Left colon (tissue), 2 donors: ENCODE results near the gene PPP1R9B. TPM values are rescaled to one million over a fixed set of nuclear protein-coding genes. Genes with fewer than 3 reads are reported as not detected.
A peak's percentile ranks its signal among the peaks of the same experiment; 100 is the strongest.

ENCODE experiments used
- ATAC-seq: fragments of 200-7000 bp; cut with Tn5 transposase; one replicate; pipeline ENCODE4 v1.9.1; 2020; ENCODE audit warnings: mild to moderate bottlenecking, moderate library complexity
- DNase-seq, 2 donors: peaks; one replicate each; pipeline ENCODE4 v3.0.0-alpha.2; 2020
- intact Hi-C, 2 donors: fragments of 100-400 bp; cut with DNase I in 1 of 2; cut with micrococcal nuclease in 1 of 2; formaldehyde crosslinking; loops; one replicate each; pipeline versions ENCODE4 v1.11.2 to v1.14.0; 2022; cut with DNase I, micrococcal nuclease
- total RNA-seq, 2 donors: library from RNA; stranded (reverse); fragmentation: NEBNext Ultra II Directional; extraction: Animal tissue kit (Norgen Biotek cat#: 25700); gene quantifications; one replicate each; pipeline ENCODE4 v1.2.1, GENCODE V29; 2021
- donor health status: DM: no; HTN: no; CAD: no.
- donor health status: DM: yes; HTN: yes; CAD: no.

PPP1R9B gene
- total RNA-seq, 2 donors from 2014 or later, result 30.6 to 34.3 TPM

- no peak for DNase-seq
- ATAC-seq, result no peak
Observed at GRCh38 chr17:50165867-50166517, 15.5 kb upstream of the PPP1R9B start, which contains the start of gene SGCA. Gene SGCA (plus strand): TSS chr17:50166005. CDS start chr17:50166041, 36 bp downstream.

DNA sequence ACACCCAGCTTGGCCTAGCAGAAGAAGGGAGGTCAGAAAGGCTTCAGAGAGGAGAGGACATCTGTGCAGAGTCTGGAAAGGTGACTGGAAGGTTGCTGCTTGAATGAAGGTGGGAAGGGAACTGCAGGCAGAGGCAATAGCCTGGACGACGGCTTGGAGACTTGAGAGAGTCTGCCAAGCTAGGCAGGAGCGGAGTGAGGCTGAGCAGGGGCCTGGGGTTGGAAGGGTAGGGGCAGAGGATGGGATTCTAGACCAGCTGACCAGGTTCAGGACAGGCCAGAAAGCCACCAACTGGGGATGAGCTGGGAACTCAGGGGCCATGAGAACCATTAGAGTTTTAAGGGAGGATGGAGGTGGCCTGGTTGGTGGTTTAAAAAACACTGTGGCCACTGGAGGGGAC is 15.0 kb upstream of the PPP1R9B start:
- ATAC-seq (no peak), DNase-seq (no peak)
- intact Hi-C loops, result no loop called here

More at GRCh38 chr17:50165867-50166517, 15.5 kb upstream of the PPP1R9B start, which contains the start of gene SGCA:
- intact Hi-C loops, result no loop called here

GRCh38 chr17:50165066-50165465 is 14.6 kb upstream of the PPP1R9B start:
- no peak for DNase-seq
- intact Hi-C loops, result no loop called here
- ATAC-seq, result no peak

- ATAC-seq, result no peak
- intact Hi-C loops, result no loop called here
- no peak for DNase-seq
Observed at GRCh38 chr17:50164697-50164988, 14.2 kb upstream of the PPP1R9B start.

DNA sequence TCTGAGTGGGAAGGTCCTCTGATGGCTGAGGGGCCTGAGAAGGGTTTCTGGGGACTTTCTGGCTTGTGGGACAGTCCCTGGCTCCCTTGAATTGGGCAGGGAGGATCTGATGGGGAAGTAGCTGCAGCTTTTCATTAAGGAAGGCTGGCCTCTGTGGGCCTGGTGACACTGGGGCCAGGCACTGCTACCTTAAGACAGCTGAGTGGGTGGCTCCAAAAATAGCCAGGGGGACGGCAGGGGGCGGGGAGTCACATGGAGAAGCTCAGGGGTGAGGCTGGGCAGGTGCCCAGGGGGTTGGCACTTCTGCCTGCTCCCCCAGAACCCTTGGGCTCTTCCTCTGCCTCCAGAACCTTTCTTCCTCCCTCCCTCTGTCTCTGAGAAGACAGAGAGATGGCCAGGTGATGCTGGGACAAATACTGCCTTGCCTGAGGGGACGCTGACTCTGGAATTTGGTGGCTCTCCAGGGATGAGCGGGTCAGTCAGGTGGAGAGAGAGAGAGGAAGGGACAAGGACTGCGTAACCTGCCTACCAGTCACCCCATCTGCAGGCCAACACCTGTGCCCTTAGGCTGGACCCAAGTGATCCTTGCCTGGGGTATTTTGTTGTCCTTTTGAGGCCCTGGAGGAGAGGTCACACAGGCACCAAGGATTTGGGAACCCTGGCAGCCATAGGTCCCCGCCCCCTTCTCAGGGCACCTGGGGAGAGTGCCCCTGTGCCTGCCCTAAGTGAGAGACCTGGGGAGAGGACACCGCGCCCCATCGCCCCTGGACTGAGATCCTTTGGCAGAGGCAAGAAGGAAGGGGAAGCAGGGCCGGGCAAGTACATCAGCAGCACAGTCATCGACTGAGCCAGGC is 13.6 kb upstream of the PPP1R9B start:
- no peak for ATAC-seq
- intact Hi-C loops, result no loop called here
- no peak for DNase-seq

DNA sequence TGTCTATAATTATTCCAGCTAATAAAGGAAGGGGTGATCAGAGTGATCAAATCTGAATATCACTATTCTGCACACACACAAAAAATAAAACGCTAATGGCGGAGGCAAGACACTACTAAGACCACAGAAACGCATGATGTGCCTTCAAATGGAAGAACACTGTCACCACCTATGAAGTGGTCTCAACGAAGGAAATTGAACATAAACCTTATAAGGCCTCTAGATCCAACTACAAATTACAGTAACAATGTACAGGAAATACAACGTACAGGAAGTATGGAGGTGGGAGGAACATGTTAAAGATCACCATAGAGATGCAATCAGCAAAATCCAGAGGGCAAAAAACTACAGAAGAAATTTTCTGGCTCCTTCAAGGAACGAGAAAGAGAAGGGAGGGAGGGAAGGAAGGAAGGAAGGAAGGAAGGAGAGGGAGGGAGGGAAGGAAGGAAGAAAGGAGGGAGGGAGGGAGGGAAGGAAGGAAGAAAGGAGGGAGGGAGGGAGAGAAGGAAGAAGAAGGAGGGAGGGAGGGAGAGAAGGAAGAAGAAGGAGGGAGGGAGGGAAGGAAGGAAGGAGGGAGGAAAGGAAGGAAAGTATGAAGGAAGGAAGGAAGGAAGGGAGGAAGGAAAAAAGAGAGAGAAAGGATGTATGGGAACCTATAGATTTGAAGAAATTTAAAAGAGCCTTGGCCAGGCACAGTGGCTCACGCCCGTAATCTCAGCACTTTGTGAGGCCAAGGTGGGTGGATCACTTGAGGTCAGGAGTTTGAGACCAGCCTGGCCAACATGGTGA is 12.2 kb upstream of the PPP1R9B start:
- no peak for ATAC-seq
- no peak for DNase-seq
- intact Hi-C loops, result no loop called here

- intact Hi-C loops, result no loop called here
- no peak for ATAC-seq
- DNase-seq, result no peak
Observed at GRCh38 chr17:50161911-50162288, 11.4 kb upstream of the PPP1R9B start.

DNA sequence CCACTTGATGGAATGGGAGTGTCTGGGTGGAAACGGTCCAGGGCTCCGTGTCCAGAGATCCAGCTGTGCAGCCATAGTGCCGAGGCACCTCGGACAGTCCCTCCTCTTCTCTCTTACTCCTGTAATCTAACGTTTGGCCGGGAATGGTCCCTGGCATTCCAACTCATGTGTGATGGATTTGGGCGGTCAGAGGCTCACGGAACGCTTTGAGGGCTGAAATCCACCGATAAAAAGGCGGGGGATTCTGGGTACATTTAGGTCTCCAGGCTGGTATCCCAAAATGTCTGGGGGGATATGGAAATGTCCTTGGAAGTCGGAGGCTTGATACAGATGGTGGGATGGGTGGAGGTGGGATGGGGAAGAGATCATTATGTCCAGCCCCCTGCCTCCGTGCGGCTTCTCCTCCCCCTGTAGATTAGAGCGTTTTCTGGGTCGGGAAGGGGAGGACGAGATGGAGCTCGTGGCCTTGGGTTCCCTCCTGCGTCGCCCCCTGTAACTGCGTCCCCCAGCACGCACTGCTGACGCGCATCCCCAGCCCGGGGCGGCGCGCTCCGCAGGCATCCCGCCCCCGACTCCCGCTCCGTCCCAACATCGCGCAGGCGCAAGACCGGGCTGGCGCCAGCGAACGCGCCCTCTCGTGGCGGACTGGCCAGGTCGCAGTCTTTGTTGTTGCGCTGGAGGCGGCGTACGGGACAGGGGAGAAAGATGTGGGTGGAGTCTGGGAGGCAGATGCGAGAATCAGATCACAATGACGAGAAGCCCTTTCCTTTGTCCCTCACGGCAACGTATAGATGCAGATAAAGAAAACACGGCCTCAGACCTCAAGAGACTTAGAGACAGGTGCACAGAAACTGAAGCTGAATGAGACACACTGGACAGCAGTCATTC is 10.8 kb upstream of the PPP1R9B start:
- intact Hi-C loops, result no loop called here

DNA sequence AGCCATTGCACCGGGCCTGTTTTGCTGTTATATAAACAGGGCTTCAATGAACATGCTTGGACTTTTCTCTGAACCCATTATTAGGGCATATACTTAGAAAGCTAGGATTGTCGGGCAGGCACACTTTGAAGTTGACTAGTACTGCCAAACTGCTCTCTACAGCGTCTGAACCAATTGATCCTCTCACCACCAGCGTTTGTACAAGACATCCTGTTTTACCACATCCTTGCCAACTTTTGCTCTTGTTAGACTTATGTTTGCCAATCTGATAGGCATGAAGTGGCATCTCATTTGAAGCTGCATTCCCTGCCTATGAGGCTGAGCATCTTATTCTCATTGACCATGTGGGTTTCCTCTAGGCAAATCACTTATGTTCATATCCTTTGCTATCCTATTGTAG is 7.4 kb upstream of the PPP1R9B start:
- ATAC-seq (no peak), DNase-seq (no peak)
- intact Hi-C loops, result no loop called here

More for the DNA sequence above, 10.8 kb upstream of the PPP1R9B start:
- ATAC-seq (peak; percentile 98), DNase-seq (peak; percentile 85 to 91)

DNA sequence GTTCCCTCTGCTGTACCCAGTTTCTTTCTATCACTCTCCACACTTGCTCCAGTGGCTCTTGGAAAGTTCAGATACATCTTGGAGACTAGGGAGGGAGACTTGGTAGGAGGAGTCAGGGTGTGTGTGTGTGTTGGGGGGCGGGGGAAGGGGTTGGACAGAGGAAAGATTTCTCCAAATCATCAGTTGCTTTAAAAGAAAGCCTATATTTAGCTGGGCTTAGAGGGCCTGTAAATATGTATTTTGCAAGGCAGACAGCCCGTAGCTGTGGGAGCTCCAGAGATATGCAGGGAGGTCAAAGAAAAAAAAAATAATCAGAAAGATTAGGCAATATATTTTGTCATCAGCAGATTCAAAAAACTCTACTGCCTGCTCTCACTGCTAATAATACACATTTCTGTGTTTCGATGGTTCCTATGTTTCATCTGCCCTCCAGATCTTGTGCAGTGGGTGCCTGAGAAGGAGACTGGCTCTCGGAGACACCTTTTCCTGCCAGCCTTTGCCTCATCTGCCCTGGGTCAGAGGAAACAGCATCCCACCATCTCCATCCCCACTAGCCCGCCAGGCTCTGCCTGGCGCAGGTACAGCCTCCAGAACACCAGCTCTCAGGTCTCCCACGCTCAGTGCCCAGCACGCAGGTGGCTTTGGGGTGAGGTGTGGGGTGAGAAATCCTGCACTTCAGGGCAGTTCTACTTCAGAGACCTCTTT is 4.8 kb upstream of the PPP1R9B start:
- ATAC-seq, result no peak
- DNase-seq, result no peak
- intact Hi-C loops, result no loop called here

DNA sequence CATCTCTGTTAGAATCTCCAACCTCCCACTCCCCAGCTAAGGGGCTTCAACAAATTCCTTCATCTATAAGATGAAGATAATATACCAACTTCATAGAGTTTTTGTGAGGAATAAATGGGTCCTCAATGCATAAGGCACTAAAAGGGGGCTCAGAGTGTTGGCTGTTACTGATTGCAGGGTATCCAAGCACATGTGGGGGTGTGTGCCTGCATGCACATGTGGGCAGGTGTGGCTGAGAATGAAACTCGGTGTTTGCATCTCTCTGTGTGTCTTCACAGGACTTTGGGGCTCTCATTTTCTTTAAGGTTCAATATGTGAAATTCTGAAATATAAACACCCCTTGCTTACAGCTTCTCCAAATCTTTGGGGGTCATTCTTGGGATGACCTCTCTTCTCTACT is 4.1 kb upstream of the PPP1R9B start:
- DNase-seq, result no peak
- intact Hi-C loops, result no loop called here
- no peak for ATAC-seq

DNA sequence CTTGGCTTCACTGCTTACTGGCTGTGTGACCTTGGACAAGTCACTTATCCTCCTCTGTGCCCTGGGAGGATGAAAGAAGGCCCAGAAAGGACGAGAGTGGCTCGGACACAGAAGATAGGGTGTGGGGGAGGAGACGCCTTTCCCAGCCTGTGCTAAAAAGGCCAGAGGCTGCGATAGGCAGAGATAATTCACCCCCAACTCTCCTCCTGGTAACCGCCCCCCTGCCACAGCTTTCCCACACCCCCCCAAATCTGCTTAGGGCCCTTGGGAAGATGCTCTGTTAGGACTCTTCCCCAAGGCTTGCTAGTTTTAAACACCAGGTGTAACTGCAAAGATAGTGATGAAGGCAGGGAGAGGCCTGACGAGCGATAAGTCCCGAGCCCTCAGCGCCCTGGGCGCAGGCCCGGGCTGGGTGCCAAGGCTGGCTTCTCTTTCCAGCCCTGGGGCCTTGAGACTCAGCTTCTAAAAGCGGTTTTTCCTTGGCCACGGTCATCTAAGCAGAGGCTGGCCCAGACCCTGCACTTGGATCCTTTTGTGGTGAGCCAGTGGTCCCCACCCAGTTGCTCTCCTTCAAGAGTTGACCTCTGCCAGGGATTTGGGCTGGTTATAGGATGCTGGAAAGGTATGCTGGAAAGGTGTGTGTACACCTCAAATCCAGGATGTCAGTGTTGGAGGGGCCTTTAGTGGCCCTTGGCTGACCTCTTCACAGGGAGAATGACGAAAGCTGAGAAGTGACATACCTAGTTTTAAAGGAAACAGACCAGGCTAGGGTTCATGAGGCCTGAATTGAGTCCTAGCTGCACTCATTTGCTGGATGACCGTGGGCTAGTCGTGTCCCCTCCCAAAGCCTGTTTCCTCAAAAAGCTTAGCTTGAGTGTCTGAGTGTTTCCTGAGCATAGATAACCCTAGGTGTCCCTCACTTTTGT is 3.4 kb upstream of the PPP1R9B start:
- intact Hi-C loops, result no loop called here
- DNase-seq (no peak), ATAC-seq (no peak)

- no peak for DNase-seq
- ATAC-seq, result no peak
- intact Hi-C loops, result no loop called here
Observed at GRCh38 chr17:50152736-50153135, 2.3 kb upstream of the PPP1R9B start.

DNA sequence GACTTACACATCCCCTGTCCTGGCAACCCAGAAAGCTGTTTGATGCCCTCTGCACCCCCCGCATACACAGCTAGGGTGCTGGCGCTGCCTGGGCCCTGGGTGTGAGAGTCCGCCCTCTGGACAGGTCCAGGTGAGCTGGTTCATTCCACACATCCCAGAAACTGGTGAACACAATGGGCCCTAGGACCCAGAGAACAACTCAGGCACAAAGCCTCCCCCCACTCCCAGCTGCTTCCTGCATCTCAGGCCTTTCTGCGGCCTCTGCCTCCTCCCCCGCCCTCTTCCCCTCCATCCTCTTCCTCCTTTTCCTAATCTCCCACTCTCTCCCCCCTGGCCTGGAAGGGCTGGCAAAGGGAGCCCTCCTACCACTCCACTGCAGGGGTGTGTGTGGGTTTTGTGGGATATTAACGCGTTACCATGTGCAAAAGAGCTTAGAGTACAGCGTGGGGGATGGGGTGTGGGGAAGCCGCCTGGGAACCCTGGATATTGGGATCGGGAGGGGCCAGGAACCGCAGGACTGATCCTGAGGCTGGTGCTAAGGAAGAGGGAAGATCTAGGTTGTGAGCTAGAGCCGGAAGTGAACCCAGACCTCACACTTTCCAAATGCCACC is 1.6 kb upstream of the PPP1R9B start:
- peak; percentile 86 to 92 for DNase-seq
- intact Hi-C loops, result no loop called here
- peak; percentile 73 for ATAC-seq

DNA sequence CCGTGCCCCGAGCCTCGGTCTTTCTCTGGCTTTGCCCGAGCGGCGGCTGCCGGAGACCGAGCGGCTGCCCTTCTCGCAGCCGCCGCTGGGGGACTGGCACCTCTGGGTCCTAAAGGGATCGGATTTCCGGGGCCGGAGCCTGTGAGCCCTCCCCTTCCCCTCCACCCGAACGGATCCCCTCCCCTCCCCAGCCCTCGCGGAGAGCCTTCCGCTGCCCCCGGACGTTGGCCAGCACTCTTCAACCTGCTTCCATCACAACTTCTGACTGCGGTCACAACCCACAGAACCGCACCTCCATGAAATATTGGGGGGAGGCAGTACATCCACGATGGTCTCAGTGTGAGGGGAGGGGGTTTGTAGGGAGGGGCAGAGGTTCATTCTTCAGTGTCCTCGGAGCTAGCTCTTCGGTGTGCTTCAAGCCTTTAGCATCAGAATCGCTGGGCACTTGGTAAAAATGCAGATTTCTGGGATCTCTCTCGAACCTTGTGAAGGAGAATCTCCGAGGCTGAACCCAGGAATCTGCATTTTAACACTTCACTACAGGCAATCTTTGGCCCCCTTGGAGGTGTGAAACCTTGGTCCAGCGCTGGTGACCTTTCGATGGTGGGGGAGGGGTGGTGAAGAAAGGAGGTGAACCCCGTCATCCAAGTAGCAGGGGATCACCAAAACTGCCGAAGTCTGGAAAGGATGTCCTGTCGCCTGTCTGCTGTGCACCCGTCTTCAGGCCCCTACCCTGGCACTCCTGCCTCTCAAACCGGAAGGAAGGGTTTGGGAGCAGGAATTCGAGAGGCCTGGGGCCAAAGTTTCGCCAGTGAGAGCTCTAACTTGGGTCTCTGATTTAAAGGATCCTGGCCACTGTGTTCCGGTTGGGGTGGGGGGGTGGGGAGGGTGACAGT is 812 bp upstream of the PPP1R9B start:
- peak; percentile 92 to 94 for DNase-seq
- ATAC-seq, result peak; percentile 70
- intact Hi-C loops, result no loop called here
